Parathyroid adenoma (tissue), 2 donors: Measurements from ENCODE around the gene VAMP3.

Source experiments
- H2AFZ ChIP-seq: fragments of 300-600 bp; sonication (generic); one replicate; pipeline ENCODE4 v1.7.0; 2017; ENCODE audit warnings: antibody characterized with exemption, mild to moderate bottlenecking
- H3K27ac ChIP-seq: fragments of 300-600 bp; sonication (generic); one replicate; pipeline ENCODE4 v1.7.0; 2017
- H3K27me3 ChIP-seq: fragments of 300-600 bp; sonication (generic); one replicate; pipeline ENCODE4 v1.7.0; 2017; ENCODE audit warnings: low read length; ENCODE audit not compliant: control insufficient read depth, insufficient read depth
- H3K36me3 ChIP-seq: fragments of 300-600 bp; sonication (generic); one replicate; pipeline ENCODE4 v1.7.0; 2017; ENCODE audit warnings: low read length; ENCODE audit not compliant: control insufficient read depth, insufficient read depth
- H3K4me1 ChIP-seq: fragments of 300-600 bp; sonication (generic); one replicate; pipeline ENCODE4 v1.7.0; 2017; ENCODE audit warnings: control low read depth
- H3K4me2 ChIP-seq: fragments of 300-600 bp; sonication (generic); one replicate; pipeline ENCODE4 v1.7.0; 2017; ENCODE audit warnings: low read length
- H3K4me3 ChIP-seq: fragments of 300-600 bp; sonication (generic); one replicate; pipeline ENCODE4 v1.7.0; 2017; ENCODE audit warnings: low read depth, low read length
- H3K79me2 ChIP-seq: fragments of 300-600 bp; sonication (generic); one replicate; pipeline ENCODE4 v1.7.0; 2017; ENCODE audit warnings: control low read depth
- H3K9ac ChIP-seq: fragments of 300-600 bp; sonication (generic); one replicate; pipeline ENCODE4 v1.7.0; 2017; ENCODE audit warnings: mild to moderate bottlenecking
- H3K9me3 ChIP-seq: fragments of 300-600 bp; sonication (generic); one replicate; pipeline ENCODE4 v1.7.0; 2017; ENCODE audit warnings: low read length; ENCODE audit not compliant: control insufficient read depth
- CTCF ChIP-seq: fragments of 300-600 bp; sonication (generic); IDR thresholded peaks from one replicate; pipeline ENCODE4 v1.7.0; 2017; ENCODE audit warnings: antibody characterized with exemption, mild to moderate bottlenecking
- donor health status: primary hyperparathyroidism.

The VAMP3 gene

DNA sequence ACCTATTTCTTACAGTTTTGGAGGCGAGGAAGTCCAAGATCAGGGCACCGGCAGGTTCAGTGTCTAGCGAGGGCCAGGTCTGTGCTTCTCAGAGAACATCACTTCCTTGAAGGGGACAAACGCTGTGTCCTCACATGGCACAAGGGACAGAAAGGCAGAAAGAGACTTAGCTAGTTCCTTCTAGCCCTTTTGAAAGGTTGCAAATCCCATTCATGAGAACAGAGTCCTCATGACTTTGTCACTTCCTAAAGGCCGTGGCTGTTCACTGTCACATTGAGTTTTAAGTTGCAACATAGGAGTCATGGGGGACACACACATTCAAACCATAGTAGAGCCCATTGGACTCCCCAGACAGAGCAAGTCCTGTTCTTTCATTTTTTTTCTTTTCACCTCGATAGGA is 40.4 kb downstream of the VAMP3 start:
- no peak for TF ChIP-seq CTCF

GRCh38 chr1:7813677-7814373 is 42.7 kb downstream of the VAMP3 start:
- Histone ChIP-seq H3K4me1 (no peaks in the 10 kb centered on the region), H3K79me2 (no peaks in the 10 kb centered on the region), H2AFZ (no peak overlapping the region), H3K9ac (no peak overlapping the region), H3K27ac (no peak overlapping the region), H3K9me3 (no peaks in the 10 kb centered on the region), H3K4me3 (no peak overlapping the region), H3K4me2 (no peak overlapping the region), H3K36me3 (no peaks in the 10 kb centered on the region), H3K27me3 (no peaks in the 10 kb centered on the region)
- TF ChIP-seq CTCF = no peak

More for the DNA sequence above, 40.4 kb downstream of the VAMP3 start:
- Histone ChIP-seq H3K4me1 (no peaks in the 10 kb centered on the region), H3K79me2 (no peaks in the 10 kb centered on the region), H3K36me3 (no peaks in the 10 kb centered on the region), H3K9ac (no peak overlapping the region), H3K27ac (no peak overlapping the region), H3K9me3 (no peaks in the 10 kb centered on the region), H3K4me3 (no peak overlapping the region), H2AFZ (no peak overlapping the region), H3K4me2 (no peak overlapping the region), H3K27me3 (no peaks in the 10 kb centered on the region)

DNA sequence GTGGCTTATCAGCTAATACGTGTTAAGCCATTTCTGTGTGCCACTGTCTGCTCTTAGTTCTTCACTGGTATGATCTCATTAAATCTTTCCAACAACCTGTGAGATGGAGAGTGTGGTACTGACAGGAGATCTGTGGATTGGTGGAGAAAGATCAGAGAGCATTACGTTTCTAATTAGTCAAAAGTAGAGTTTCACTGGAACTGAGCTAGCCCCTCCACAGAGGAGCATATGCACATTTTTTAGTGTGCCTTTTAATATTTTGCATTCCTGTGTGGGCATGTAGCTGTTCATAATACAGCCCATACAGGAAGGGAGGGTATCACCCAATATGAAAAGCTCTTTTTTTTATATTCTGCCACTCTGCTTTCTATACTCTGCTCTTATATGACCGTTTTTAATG is 50.2 kb downstream of the VAMP3 start:
- TF ChIP-seq CTCF = no peak
- H3K4me2 ChIP-seq = no peak overlapping the region
- no peak overlapping the region for H2AFZ ChIP-seq
- H3K27me3 ChIP-seq = no peaks in the 10 kb centered on the region
- H3K36me3 ChIP-seq = no peaks in the 10 kb centered on the region
- H3K9ac ChIP-seq = no peak overlapping the region
- no peaks in the 10 kb centered on the region for H3K79me2 ChIP-seq
- no peak overlapping the region for H3K4me3 ChIP-seq
- H3K9me3 ChIP-seq = no peaks in the 10 kb centered on the region
- H3K4me1 ChIP-seq = no peaks in the 10 kb centered on the region
- H3K27ac ChIP-seq = no peak overlapping the region

GRCh38 chr1:7824701-7825100 is 53.6 kb downstream of the VAMP3 start:
- TF ChIP-seq CTCF = no peak
- Histone ChIP-seq H3K36me3 (no peaks in the 10 kb centered on the region), H3K27ac (no peak overlapping the region)

DNA sequence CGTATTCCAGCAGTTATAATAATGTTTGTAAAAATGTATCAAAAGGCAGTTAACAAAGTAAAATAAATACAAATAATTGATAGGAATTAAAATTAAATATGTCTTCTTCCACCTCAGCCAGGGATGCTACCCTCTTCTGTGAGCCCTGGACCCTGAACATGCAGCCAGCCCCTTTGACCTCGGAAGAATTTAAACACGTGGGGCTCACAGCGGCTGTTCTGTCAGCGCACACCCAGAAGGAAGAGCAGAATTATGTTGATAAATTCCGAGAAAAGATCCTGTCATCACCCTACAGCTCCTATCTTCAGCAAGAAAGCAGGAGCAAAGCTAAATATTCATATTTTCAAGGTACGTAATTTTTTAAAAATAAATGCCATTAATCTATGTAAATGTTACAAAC is 55.3 kb downstream of the VAMP3 start:
- TF ChIP-seq CTCF = no peak

More at GRCh38 chr1:7824701-7825100, 53.6 kb downstream of the VAMP3 start:
- no peak overlapping the region for H3K4me2 ChIP-seq
- H3K9me3 ChIP-seq = no peaks in the 10 kb centered on the region
- H3K9ac ChIP-seq = no peak overlapping the region
- no peak overlapping the region for H3K4me3 ChIP-seq
- H2AFZ ChIP-seq = no peak overlapping the region
- no peaks in the 10 kb centered on the region for H3K79me2 ChIP-seq
- no peaks in the 10 kb centered on the region for H3K4me1 ChIP-seq
- H3K27me3 ChIP-seq = no peaks in the 10 kb centered on the region

More for the DNA sequence above, 55.3 kb downstream of the VAMP3 start:
- H3K27me3 ChIP-seq = no peaks in the 10 kb centered on the region
- no peaks in the 10 kb centered on the region for H3K36me3 ChIP-seq
- H3K4me1 ChIP-seq = no peaks in the 10 kb centered on the region
- H3K9ac ChIP-seq = no peak overlapping the region
- no peak overlapping the region for H2AFZ ChIP-seq
- no peak overlapping the region for H3K4me3 ChIP-seq
- no peaks in the 10 kb centered on the region for H3K79me2 ChIP-seq
- no peak overlapping the region for H3K4me2 ChIP-seq
- no peaks in the 10 kb centered on the region for H3K9me3 ChIP-seq
- H3K27ac ChIP-seq = no peak overlapping the region
